ENCODE results near the gene PSMD13. TPM values are rescaled to one million over a fixed set of nuclear protein-coding genes. Genes with fewer than 3 reads are reported as not detected.

The PSMD13 gene
- total RNA-seq, 1 experiment from 2014 or later = 179 TPM

DNA sequence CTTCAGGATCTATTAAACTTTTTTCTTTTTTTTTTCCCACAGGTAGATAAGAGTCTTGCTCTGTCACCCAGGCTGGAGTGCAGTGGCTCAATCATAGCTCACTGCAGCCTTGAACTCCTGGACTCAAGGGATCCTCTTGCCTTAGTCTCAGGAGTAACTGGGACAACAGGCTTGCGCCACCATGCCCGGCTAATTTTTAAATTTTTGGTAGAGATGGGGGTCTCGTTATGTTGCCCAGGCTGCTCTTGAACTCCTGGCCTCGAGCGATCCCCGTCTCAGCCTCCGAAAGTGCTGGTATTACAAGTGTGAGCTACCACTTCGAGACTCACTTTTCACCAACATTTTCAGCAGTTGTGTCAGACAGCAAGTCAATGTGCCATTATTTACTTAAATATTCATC, 1.6 kb upstream of the PSMD13 start:
- Histone ChIP-seq H3K9me2 (ENCODE audit: insufficient read depth) (no peaks in the 10 kb centered on the region), H3K79me2 (ENCODE audit: insufficient read depth, low read length) (peaks cover 40% of the 10 kb centered on the region), H3K4me2 (ENCODE audit: low read length) (peak overlapping the region; percentile 83), H3K36me3 (ENCODE audit: control insufficient read depth in 1 of 2, insufficient read depth in 2 of 2, low read length in 2 of 2) (peaks cover 7 to 8% of the 10 kb centered on the region in 2 experiments; a peak in 3 of 4 replicates), H4K20me1 (ENCODE audit: insufficient read depth) (no peaks in the 10 kb centered on the region), H3K27me3 (ENCODE audit: insufficient read depth, low read length) (no peaks in the 10 kb centered on the region), H3K4me3 (replicated peaks in 1 of 2; ENCODE audit: low read depth in 1 of 2, low read length in 2 of 2) (peak overlapping the region; percentile 76 to 94), H3K27ac (ENCODE audit: low read depth, low read length) (peak overlapping the region; percentile 83; the same call in 1 of the 2 replicates), H3K9me3 (ENCODE audit: control insufficient read depth in 1 of 2, insufficient read depth in 1 of 2, low read depth in 1 of 2, low read length in 2 of 2) (no peaks in the 10 kb centered on the region), H3K4me1 (ENCODE audit: control insufficient read depth in 1 of 2, insufficient read depth in 2 of 2, low read length in 2 of 2) (peaks cover 6 to 20% of the 10 kb centered on the region in 2 experiments; a peak in 3 of 4 replicates), H3K9ac (ENCODE audit: low read length) (peak overlapping the region; percentile 74), H2AFZ (ENCODE audit: low read depth, low read length, poor library complexity, severe bottlenecking) (no peak overlapping the region)
- intact Hi-C loops (cut with micrococcal nuclease) = loop anchor here (5.0 kb wide), 2 partner anchors 52 to 217 kb away; partner anchors contain the start of genes PGGHG and PTDSS2
- TF ChIP-seq SRF (IDR thresholded peaks at IDR 0.05; ENCODE audit: low read depth) = no peak
- no TSS peak for BruUV-seq (replicated peaks)
- ChIA-PET POLR2A (no interaction called here), RAD21 (ENCODE audit: low non-redundant PET in 1 of 2, low total read pairs in 2 of 2, uncharacterized antibody in 2 of 2, unreplicated experiment in 2 of 2) (no interaction called here), CTCF (no interaction called here)
- DNase-seq (ENCODE audit: low read depth, low spot score) (no peak), ATAC-seq (no peak)

- peak overlapping the region; percentile 76 to 94 for H3K4me3 ChIP-seq (replicated peaks in 1 of 2; ENCODE audit: low read depth in 1 of 2, low read length in 2 of 2)
- intact Hi-C loops (cut with micrococcal nuclease) = loop anchor here (5.0 kb wide), 2 partner anchors 52 to 217 kb away; partner anchors contain the start of genes PGGHG and PTDSS2
- H3K4me2 ChIP-seq (ENCODE audit: low read length) = peak overlapping the region; percentile 83
- POLR2A ChIA-PET = no interaction called here
- RAD21 ChIA-PET (ENCODE audit: low non-redundant PET in 1 of 2, low total read pairs in 2 of 2, uncharacterized antibody in 2 of 2, unreplicated experiment in 2 of 2) = no interaction called here
- peak overlapping the region; percentile 83 for H3K27ac ChIP-seq (ENCODE audit: low read depth, low read length)
- TF ChIP-seq POLR2A (IDR thresholded peaks at IDR 0.05; ENCODE audit: borderline replicate concordance, extremely low read depth, insufficient read depth, insufficient read length) (no peak), SIN3A (IDR thresholded peaks at IDR 0.05; ENCODE audit: low read depth) (0 out of 2 replicates have a peak, but pooled peaks have one; percentile 14)
- no TSS peak for BruUV-seq (replicated peaks)
- H3K79me2 ChIP-seq (ENCODE audit: insufficient read depth, low read length) = peaks cover 44% of the 10 kb centered on the region
- no peaks in the 10 kb centered on the region for H3K9me3 ChIP-seq (ENCODE audit: control insufficient read depth in 1 of 2, insufficient read depth in 1 of 2, low read depth in 1 of 2, low read length in 2 of 2)
- CTCF ChIA-PET = no interaction called here
- peaks cover 6 to 20% of the 10 kb centered on the region in 2 experiments; a peak in 3 of 4 replicates for H3K4me1 ChIP-seq (ENCODE audit: control insufficient read depth in 1 of 2, insufficient read depth in 2 of 2, low read length in 2 of 2)
- H3K9me2 ChIP-seq (ENCODE audit: insufficient read depth) = no peaks in the 10 kb centered on the region
- H4K20me1 ChIP-seq (ENCODE audit: insufficient read depth) = no peaks in the 10 kb centered on the region
- no peaks in the 10 kb centered on the region for H3K27me3 ChIP-seq (ENCODE audit: insufficient read depth, low read length)
- H3K9ac ChIP-seq (ENCODE audit: low read length) = peak overlapping the region; percentile 74
- DNase-seq (ENCODE audit: low read depth, low spot score) (no peak), ATAC-seq (peak; percentile 15)
- peaks cover 7 to 12% of the 10 kb centered on the region in 2 experiments; a peak in 3 of 4 replicates for H3K36me3 ChIP-seq (ENCODE audit: control insufficient read depth in 1 of 2, insufficient read depth in 2 of 2, low read length in 2 of 2)
- H2AFZ ChIP-seq (ENCODE audit: low read depth, low read length, poor library complexity, severe bottlenecking) = no peak overlapping the region
Observed at GRCh38 chr11:235609-235996, 1.2 kb upstream of the PSMD13 start.

Measured in HCT116 (cell line).